Measurements from ENCODE around the gene DNAH2. TPM values are rescaled to one million over a fixed set of nuclear protein-coding genes. Genes with fewer than 3 reads are reported as not detected.
A peak's percentile ranks its signal among the peaks of the same experiment; 100 is the strongest.

DNAH2 gene
- total and polyA plus RNA-seq, 2 donors (not counting 1 experiment from before 2014, with no cell fraction given): 0.08 to 0.17 TPM

DNA sequence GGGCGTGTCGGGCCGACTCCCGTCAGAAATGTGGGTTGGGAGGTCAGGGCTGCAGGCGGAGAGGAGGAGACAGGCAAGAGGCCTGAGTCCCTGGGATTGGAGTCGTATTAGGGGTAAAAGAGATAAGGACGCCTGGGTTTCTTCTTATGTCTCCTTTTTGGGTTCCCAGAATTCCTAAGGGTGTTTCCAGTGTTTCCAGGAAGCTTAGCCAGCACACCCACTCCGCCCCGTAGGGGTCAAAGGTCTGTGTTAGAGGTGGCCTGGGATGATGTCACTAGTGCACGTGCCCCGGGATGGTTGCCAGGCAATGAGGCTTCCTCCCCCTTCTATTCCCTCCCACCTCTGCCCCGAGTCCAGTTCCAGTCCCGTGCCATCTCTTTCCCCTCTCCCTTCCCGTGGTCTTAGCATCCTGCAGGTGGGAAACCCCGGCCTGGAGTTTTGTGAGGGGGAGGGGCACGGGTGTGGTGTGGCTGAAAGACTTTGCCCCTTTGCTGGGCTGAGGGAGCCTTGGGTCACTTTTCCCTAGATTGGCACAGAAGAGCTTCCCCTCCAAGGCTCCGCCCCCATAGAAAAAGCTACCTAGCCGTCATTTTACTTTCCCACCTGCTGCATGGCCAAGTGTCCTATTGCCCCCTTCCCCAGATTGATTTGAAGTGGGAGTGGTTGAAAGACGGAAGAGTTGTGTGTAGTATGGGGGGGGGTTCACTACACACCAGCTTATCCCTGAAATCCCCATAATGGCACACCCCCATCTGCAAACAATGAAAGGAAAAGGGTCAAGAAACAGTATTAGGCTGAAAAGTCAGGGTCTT lies 119.3 kb downstream of the DNAH2 start:
- peak overlapping the region; percentile 58 to 92 (median 70) for H3K4me3 ChIP-seq (replicated peaks in 1 of 4; ENCODE audit: control extremely low read depth in 1 of 4, insufficient read depth in 1 of 4, low read depth in 3 of 4, low read length in 4 of 4)
- peaks cover 26% of the 10 kb centered on the region for H3K4me1 ChIP-seq (ENCODE audit: control insufficient read depth, extremely low read depth, insufficient read depth, low read length)
- peak overlapping the region; percentile 98 for H3K27ac ChIP-seq (ENCODE audit: insufficient read depth, low read length)
- peak overlapping the region; percentile 97 for H3K9ac ChIP-seq (ENCODE audit: insufficient read depth, low read length)
- H3K36me3 ChIP-seq (ENCODE audit: control insufficient read depth, insufficient read depth, low read length): peaks cover 7% of the 10 kb centered on the region
- peak; percentile 90 to 99 for DNase-seq (ENCODE audit: low read depth in 2 of 2)
- no peaks in the 10 kb centered on the region for H4K20me1 ChIP-seq (ENCODE audit: control insufficient read depth, extremely low read depth, insufficient read depth, low read length)
- TF ChIP-seq, protein P1, sequence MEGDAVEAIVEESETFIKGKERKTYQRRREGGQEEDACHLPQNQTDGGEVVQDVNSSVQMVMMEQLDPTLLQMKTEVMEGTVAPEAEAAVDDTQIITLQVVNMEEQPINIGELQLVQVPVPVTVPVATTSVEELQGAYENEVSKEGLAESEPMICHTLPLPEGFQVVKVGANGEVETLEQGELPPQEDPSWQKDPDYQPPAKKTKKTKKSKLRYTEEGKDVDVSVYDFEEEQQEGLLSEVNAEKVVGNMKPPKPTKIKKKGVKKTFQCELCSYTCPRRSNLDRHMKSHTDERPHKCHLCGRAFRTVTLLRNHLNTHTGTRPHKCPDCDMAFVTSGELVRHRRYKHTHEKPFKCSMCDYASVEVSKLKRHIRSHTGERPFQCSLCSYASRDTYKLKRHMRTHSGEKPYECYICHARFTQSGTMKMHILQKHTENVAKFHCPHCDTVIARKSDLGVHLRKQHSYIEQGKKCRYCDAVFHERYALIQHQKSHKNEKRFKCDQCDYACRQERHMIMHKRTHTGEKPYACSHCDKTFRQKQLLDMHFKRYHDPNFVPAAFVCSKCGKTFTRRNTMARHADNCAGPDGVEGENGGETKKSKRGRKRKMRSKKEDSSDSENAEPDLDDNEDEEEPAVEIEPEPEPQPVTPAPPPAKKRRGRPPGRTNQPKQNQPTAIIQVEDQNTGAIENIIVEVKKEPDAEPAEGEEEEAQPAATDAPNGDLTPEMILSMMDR (conservative IDR thresholded peaks at IDR 0.05 in 1 of 2, IDR thresholded peaks at IDR 0.05 in 1 of 2; ENCODE audit: low read depth in 1 of 2, low read length in 2 of 2): no peak
- TF ChIP-seq EZH2 (IDR thresholded peaks at IDR 0.05; ENCODE audit: low read length, missing control alignments): no peak
- no peaks in the 10 kb centered on the region for H3K9me3 ChIP-seq (ENCODE audit: control insufficient read depth, insufficient read depth, low read depth, low read length)
- H3K27me3 ChIP-seq (ENCODE audit: control insufficient read depth, insufficient read depth, low read length): no peaks in the 10 kb centered on the region
- peak overlapping the region; percentile 92 for H3K4me2 ChIP-seq (ENCODE audit: extremely low read depth, insufficient read depth, low read length)
- H2AFZ ChIP-seq (ENCODE audit: low read length): no peak overlapping the region
- peaks cover 24% of the 10 kb centered on the region for H3K79me2 ChIP-seq (ENCODE audit: control insufficient read depth, insufficient read depth, low read length)

DNA sequence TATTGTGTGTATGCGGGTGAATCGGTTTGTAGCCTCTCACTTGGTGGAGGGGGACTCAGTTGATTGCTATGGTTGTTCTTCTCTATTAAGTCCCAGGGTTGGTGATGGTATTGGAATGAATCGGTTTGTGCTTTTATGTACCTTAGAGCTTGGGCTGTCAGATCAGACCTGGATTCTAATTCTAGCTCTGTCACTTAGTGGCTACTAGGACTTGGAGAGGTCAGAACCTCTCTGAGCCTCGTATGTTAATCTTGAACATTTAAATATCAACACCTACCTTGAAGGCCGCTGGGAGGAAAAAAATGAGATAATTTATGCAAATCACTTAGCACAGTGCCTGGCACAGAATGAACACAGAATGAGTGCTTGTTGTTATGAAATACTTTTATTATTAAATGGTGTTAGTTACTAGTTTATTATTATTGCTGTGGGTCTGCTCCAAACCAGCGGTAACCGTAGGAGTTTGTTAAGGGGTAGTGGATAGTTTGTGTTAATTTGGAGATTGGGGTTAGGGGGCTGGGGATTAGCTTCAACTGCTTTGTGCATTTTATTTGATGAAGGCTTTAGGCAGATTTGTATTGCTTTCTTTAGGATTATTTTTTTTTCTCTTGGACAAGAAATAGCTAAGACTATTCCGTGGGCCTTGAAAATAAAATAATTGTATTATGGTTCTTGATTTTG lies 120.0 kb downstream of the DNAH2 start:
- Histone ChIP-seq H3K27me3 (ENCODE audit: control insufficient read depth, insufficient read depth, low read length) (no peaks in the 10 kb centered on the region), H2AFZ (ENCODE audit: low read length) (no peak overlapping the region), H3K36me3 (ENCODE audit: control insufficient read depth, insufficient read depth, low read length) (peaks cover 7% of the 10 kb centered on the region), H3K9me3 (ENCODE audit: control insufficient read depth, insufficient read depth, low read depth, low read length) (no peaks in the 10 kb centered on the region), H3K9ac (ENCODE audit: insufficient read depth, low read length) (peak overlapping the region; percentile 20), H3K27ac (ENCODE audit: insufficient read depth, low read length) (peak overlapping the region; percentile 98), H4K20me1 (ENCODE audit: control insufficient read depth, extremely low read depth, insufficient read depth, low read length) (no peaks in the 10 kb centered on the region), H3K79me2 (ENCODE audit: control insufficient read depth, insufficient read depth, low read length) (peaks cover 24% of the 10 kb centered on the region), H3K4me3 (replicated peaks in 1 of 4; ENCODE audit: control extremely low read depth in 1 of 4, insufficient read depth in 1 of 4, low read depth in 3 of 4, low read length in 4 of 4) (peak overlapping the region; percentile 15 to 92 (median 46)), H3K4me1 (ENCODE audit: control insufficient read depth, extremely low read depth, insufficient read depth, low read length) (peaks cover 26% of the 10 kb centered on the region), H3K4me2 (ENCODE audit: extremely low read depth, insufficient read depth, low read length) (peak overlapping the region; percentile 76)
- TF ChIP-seq EZH2 (IDR thresholded peaks at IDR 0.05; ENCODE audit: low read length, missing control alignments): no peak
- TF ChIP-seq, protein P1 (conservative IDR thresholded peaks at IDR 0.05 in 1 of 2, IDR thresholded peaks at IDR 0.05 in 1 of 2; ENCODE audit: low read depth in 1 of 2, low read length in 2 of 2): no peak
- DNase-seq (ENCODE audit: low read depth in 2 of 2): no peak

Data from fibroblast of lung (primary cell).